Measurements from ENCODE around the gene REXO5.
"Not testable (repeated sequence)": the region's sequence is repeated elsewhere in the genome, so short reads cannot be mapped to it uniquely, and the experiment has no call there.

REXO5 gene

GRCh38 chr16:20803561-20804214 is 2.6 kb upstream of the REXO5 start:
- DNase-seq: peak; percentile 57

- DNase-seq: not testable (repeated sequence)
Observed at GRCh38 chr16:20805684-20806167, 601 bp upstream of the REXO5 start.

DNA sequence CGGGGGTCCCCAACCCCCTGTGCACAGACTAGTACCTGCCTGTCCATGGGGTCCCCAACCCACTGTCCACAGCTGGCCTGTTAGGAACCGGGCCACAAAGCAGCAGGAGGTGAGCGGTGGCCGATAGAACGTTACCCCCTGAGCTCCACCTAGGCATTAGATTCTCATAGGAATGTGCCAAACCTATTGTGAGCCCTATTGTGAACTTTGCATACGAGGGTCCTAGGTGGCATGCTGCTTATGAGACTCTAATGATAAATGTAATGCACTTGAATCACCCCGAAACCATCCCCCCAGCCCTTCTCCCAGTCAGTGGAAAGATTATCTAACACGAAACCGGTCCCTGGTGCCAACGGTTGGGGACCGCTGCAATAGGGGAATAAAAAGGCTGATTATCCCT is 1.5 kb downstream of the REXO5 start:
- DNase-seq: no peak

DNA sequence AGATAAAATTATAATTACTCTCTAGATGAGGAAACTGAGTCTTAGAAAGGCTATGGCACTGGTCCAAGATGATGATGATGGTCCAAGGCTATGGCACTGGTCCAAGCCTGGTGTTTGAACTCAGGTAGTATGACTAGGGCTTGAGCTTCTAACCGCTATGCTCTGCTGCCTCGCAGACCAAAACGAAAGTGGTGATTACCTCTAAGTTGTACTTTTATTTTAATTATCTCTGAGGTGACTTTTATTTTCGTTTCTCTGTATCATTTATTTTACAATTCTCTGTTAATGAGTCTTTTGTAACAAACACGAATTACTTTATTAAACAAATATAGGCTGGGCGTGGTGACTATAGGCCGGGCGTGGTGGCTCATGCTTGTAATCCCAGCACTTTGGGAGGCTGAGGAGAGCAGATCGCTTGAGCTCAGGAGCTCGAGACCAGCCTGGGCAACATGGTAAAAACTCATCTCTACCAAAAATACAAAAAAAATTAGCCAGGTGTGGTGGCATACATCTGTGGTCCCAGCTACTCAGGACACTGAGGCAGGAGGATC is 5.6 kb downstream of the REXO5 start:
- no peak for DNase-seq

GRCh38 chr16:20812510-20812909 is 6.2 kb downstream of the REXO5 start:
- DNase-seq: no peak

DNA sequence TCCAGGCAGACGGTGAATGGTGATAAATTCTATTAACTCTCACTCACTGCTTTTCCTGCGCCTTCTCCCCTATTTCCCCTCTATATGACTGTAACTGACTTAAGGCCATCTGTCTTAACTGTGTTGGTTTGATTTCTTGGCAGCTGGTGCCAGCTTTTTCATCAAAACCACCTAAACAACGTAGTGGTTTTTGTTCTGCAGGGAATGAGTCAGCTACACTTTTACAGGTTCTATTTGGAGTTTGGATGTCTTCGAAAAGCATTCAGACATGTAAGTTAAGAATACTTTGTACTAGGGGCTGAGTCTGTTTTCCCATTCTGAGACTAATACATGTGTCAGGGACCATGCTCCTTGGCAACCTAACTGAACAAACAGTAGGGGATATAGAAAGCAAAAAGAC is 8.5 kb downstream of the REXO5 start:
- DNase-seq: no peak

- no peak for DNase-seq
Observed at GRCh38 chr16:20818929-20819585, 12.7 kb downstream of the REXO5 start.

- DNase-seq: no peak
Observed at GRCh38 chr16:20821682-20822081, 15.4 kb downstream of the REXO5 start.

GRCh38 chr16:20822521-20823325 is 16.4 kb downstream of the REXO5 start:
- no peak for DNase-seq

- DNase-seq: no peak
Observed at GRCh38 chr16:20826039-20826566, 19.8 kb downstream of the REXO5 start.

- DNase-seq: no peak
Observed at GRCh38 chr16:20829536-20829935, 23.2 kb downstream of the REXO5 start.

GRCh38 chr16:20830372-20830771 is 24.0 kb downstream of the REXO5 start:
- DNase-seq: no peak

- DNase-seq: no peak
Observed at GRCh38 chr16:20833086-20833485, 26.8 kb downstream of the REXO5 start.

GRCh38 chr16:20838240-20838639 is 31.9 kb downstream of the REXO5 start:
- DNase-seq: no peak

DNA sequence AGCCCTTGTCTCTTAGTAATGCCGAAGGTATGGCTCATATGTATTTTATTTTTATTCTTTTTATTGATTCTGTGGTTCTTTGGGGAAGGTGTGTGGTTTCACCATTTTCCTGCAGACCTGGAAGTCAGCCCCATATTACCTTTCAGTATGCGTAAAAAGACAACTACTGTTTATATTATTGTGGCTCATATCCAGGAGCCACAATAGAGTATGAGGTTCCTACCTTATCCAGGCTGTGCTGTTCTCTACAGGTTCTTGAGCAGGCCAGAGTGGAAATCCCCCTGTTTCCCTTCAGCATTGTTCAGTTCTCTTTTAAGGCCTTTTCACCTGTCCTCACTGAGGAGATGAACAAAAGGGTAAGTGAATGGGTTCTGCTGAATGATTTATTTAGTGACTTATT is 33.2 kb downstream of the REXO5 start:
- DNase-seq: no peak

DNA sequence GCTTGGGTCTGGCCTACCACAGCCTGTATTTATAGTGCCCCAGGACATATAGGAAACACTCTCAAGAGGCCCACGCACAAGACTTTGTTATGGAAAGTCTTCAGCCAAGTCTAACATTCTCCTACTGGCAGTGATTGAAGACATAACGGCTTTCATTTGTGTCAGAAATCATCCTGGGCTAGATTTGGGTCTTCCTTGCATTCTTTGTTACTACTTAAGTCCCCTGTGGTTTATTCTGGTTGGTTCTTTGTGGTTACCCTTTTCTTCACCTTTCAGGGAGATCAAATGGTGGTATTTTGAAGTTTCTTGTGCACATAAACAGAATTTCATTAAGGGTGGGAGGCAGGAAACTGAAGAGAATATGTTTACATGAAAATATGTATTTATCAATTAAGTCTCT is 37.7 kb downstream of the REXO5 start:
- no peak for DNase-seq

- no peak for DNase-seq
Observed at GRCh38 chr16:20844588-20844987, 38.3 kb downstream of the REXO5 start.

- DNase-seq: no peak
Observed at GRCh38 chr16:20846030-20846429, 39.7 kb downstream of the REXO5 start.

DNA sequence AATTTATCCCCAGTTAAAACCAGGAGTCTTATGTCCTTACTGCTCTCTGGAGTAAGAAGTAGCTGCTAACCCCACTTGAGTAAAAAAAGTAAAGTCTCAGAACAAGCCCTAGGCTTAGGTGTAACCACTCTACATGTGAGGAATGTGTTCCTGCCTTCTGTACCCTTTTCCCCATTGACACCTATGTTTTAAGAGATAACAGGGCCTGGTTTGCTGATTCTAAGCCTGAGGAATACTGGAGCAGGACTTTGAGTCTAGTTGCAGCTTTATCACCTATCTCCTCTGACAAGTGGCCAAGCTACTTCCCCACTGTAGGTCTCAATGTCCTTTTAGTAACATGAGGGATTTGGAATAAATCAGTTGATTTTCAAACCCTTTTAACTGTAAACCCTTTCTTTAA is 40.2 kb downstream of the REXO5 start:
- no peak for DNase-seq

DNA sequence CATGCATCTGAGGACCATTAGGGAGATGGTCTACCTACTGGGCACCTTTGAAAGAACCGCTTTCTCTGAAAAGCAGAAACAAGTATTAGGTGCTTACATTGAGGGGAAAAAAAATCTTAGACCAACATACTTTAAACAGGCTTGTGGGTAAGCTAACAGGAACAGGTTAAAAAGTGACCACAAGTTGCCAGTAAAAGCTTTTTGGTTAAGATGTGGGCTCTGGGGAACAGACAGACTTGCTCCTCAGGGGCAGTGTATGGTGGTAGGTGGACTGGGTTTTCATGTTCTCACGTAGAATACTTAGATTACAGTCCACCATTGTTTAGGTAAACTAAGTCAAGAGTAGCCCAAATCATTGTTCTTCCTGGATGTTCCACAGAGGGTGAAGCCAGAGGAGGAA is 41.2 kb downstream of the REXO5 start:
- DNase-seq: no peak

GRCh38 chr16:20849589-20850390 is 43.5 kb downstream of the REXO5 start:
- peak; percentile 65 for DNase-seq

DNA sequence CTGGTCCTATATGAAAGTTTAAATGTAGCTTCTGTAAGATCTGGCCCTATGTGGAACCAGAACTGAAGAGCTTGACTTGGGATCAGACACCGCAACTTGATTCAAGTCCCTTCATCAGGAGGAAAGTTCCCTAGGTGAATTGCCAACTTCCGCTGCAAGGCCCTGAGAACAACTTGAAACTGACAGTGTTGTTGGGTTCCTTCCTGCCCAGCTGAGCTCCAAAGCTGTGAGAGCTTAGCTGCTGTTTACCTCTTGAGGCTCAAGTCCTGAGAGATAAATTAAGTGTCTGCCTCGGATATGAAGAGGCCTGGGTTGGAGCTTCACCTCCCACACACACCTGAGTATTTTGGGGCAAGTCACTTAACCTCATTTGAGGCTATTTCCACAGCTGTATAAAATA is 44.7 kb downstream of the REXO5 start:
- DNase-seq: no peak
